Lung (tissue), 12 donors: Measurements from ENCODE around the gene GSTM5. TPM values are rescaled to one million over a fixed set of nuclear protein-coding genes. Genes with fewer than 3 reads are reported as not detected.
"Not testable (repeated sequence)": the region's sequence is repeated elsewhere in the genome, so short reads cannot be mapped to it uniquely, and the experiment has no call there.

Experiments
- ATAC-seq: fragments of 200-7000 bp; cut with Tn5 transposase; one replicate; pipeline ENCODE4 v1.9.1; 2020; ENCODE audit warnings: moderate number of reproducible peaks; ENCODE audit not compliant: insufficient read depth, low FRiP score
- DNase-seq, 3 donors: peaks; one replicate each; pipeline ENCODE4 v3.0.0-alpha.2; 2013 to 2017
- H3K27ac ChIP-seq, 2 donors: one replicate each; pipeline ENCODE4 v1.5.1; 2013; ENCODE audit warnings: mild to moderate bottlenecking in 2 of 2, moderate library complexity in 2 of 2, control low read depth in 1 of 2, inconsistent platforms in 1 of 2, low read depth in 1 of 2, low read length in 1 of 2
- H3K27me3 ChIP-seq, 3 donors: one replicate each; pipeline ENCODE4 v1.5.1; 2013; ENCODE audit warnings: low read length in 2 of 3; ENCODE audit not compliant: control insufficient read depth in 3 of 3, insufficient read depth in 3 of 3
- H3K36me3 ChIP-seq, 4 donors: one replicate each; pipeline ENCODE4 v1.5.1; 2013; ENCODE audit warnings: low read length in 4 of 4, mild to moderate bottlenecking in 1 of 4, moderate library complexity in 1 of 4; ENCODE audit not compliant: control insufficient read depth in 4 of 4, insufficient read depth in 4 of 4
- H3K4me1 ChIP-seq, 5 donors: one replicate each; pipeline ENCODE4 v1.5.1; 2013; ENCODE audit warnings: low read length in 5 of 5, mild to moderate bottlenecking in 2 of 5, moderate library complexity in 1 of 5; ENCODE audit not compliant: control insufficient read depth in 5 of 5, insufficient read depth in 5 of 5
- H3K4me3 ChIP-seq: one replicate; pipeline ENCODE4 v1.5.1; 2013; ENCODE audit warnings: mild to moderate bottlenecking, control low read depth, moderate library complexity
- H3K9ac ChIP-seq, 2 donors: one replicate each; pipeline ENCODE4 v1.5.1; 2013; ENCODE audit warnings: low read length in 2 of 2, control low read depth in 1 of 2; ENCODE audit not compliant: insufficient read depth in 1 of 2
- H3K9me3 ChIP-seq, 4 donors: one replicate each; pipeline ENCODE4 v1.5.1; 2013; ENCODE audit warnings: low read length in 3 of 4, mild to moderate bottlenecking in 1 of 4, moderate library complexity in 1 of 4; ENCODE audit not compliant: control insufficient read depth in 4 of 4, insufficient read depth in 3 of 4
- CTCF ChIP-seq: IDR thresholded peaks from 2 replicates; pipeline ENCODE4 v1.5.1; 2012; ENCODE audit warnings: mild to moderate bottlenecking; ENCODE audit errors: control extremely low read depth, extremely low read depth
- WGBS, 2 donors: extraction: QIAGEN DNeasy Blood & Tissue Kit; methylation state at CpG; one replicate each; pipeline ENCODE4 v1.1.7; 2013; 5-methylcytosine and 5-hydroxymethylcytosine counted together
- polyA plus RNA-seq, 2 donors: library from polyadenylated mRNA; stranded (reverse); fragments of 200-250 nt; gene quantifications; one replicate each; pipeline ENCODE4 v1.2.1, GENCODE V29; 2013
- total RNA-seq, 2 donors: library from RNA; depleted of rRNA in 1 of 2; stranded (reverse); fragments of >200 nt in 1 of 2; gene quantifications; one replicate each; pipeline ENCODE4 v1.2.1, GENCODE V29; 2014 to 2021
- donor health status: control.
- donor health status: control.
- donor health status: Bipolar disorder and iron deficiency.
- donor health status: healthy.
- donor health status: DM: yes; HTN: yes; CAD: no.

Gene GSTM5
- total and polyA plus RNA-seq, 4 donors: 2.9 to 23.7 (median 7.0) TPM

DNA sequence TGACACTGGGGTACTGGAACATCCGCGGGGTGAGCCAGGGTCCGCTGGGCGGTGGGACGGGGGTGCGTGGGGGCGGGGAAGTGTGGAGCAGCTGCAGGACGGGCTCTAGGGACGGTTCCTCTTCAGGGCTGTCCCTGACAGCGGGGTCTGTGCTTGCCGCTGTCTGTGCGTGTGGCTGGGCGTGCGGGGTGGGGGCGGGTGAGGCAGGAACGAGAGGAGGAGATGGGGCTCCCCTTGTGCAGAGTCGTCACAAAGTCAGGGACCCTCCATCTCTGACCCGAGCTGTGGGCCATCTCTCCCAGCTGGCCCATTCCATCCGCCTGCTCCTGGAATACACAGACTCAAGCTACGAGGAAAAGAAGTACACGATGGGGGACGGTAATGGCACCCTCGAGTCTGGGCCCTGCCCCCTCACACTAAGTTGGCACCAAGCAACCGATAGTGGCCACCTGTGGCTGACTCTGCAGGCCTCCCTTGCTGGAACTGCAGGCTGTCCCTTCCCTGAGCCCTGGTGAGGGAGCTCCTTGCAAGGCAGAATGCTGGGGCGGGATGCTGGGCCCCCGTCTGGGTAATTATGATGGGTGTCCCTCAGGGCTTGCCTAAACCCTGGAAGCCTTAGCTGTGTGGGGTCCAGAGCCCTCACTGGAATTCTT is 43.8 kb upstream of the GSTM5 start:
- peak; percentile 36 for ATAC-seq
- no peak for TF ChIP-seq CTCF
- peak overlapping the region; percentile 47 for H3K4me3 ChIP-seq
- WGBS, 2 donors: 10 to 14% methylated on average over 25 to 26 of the region's 26 CpGs
- H3K27ac ChIP-seq: no peak overlapping the region
- peaks cover 0 to 1% (median under 1%) of the 10 kb centered on the region in 4 donors for H3K36me3 ChIP-seq
- H3K9ac ChIP-seq: peak overlapping the region; percentile 51 to 60
- no peaks in the 10 kb centered on the region for H3K9me3 ChIP-seq
- H3K27me3 ChIP-seq: no peaks in the 10 kb centered on the region
- H3K4me1 ChIP-seq: peaks cover 0 to 4% (median 0%) of the 10 kb centered on the region in 5 donors
- peak in 1 of 3 donors; percentile 16 for DNase-seq

GRCh38 chr1:109669246-109669948 is 42.7 kb upstream of the GSTM5 start:
- Histone ChIP-seq H3K27me3 (no peaks in the 10 kb centered on the region), H3K9me3 (no peaks in the 10 kb centered on the region), H3K9ac (no peak overlapping the region), H3K4me1 (peaks cover 0 to 4% (median 0%) of the 10 kb centered on the region in 5 donors), H3K36me3 (peaks cover 0 to 4% (median under 1%) of the 10 kb centered on the region in 4 donors), H3K27ac (no peak overlapping the region), H3K4me3 (no peak overlapping the region)
- WGBS, 2 donors: 79 to 90% methylated on average over 22 of the region's 22 CpGs
- no peak for TF ChIP-seq CTCF
- ATAC-seq (no peak), DNase-seq (no peak)

DNA sequence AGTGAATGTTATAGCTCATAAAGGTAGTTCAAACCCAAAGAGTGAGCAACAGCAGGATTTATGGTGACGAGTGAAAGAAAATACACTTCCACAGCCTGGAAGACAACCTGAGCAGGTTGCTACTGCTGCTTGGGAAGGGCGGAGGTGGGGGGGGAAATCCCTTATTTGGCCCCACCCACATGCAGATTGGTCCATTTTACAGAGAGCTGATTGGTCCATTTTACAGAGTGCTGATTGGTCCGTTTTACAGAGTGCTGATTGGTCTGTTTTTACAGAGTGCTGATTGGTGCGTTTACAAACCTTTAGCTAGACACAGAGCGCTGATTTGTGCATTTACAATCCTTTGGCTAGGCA is 42.1 kb upstream of the GSTM5 start:
- H3K27me3 ChIP-seq, H3K36me3 ChIP-seq, H3K27ac ChIP-seq, H3K4me3 ChIP-seq, H3K9ac ChIP-seq, ATAC-seq, H3K9me3 ChIP-seq, H3K4me1 ChIP-seq, DNase-seq: not testable (repeated sequence)
- 97 to 98% methylated on average over 4 to 5 of the region's 5 CpGs for WGBS, 2 donors

- TF ChIP-seq CTCF: no peak
- no peak overlapping the region for H3K4me3 ChIP-seq
- ATAC-seq (no peak), DNase-seq (no peak)
- H3K36me3 ChIP-seq: peaks cover 0 to 4% (median under 1%) of the 10 kb centered on the region in 4 donors
- no peaks in the 10 kb centered on the region for H3K9me3 ChIP-seq
- WGBS, 2 donors: 94 to 95% methylated on average over 5 of the region's 5 CpGs
- no peaks in the 10 kb centered on the region for H3K27me3 ChIP-seq
- H3K4me1 ChIP-seq: peaks cover 0 to 4% (median 0%) of the 10 kb centered on the region in 5 donors
- H3K9ac ChIP-seq: no peak overlapping the region
- no peak overlapping the region for H3K27ac ChIP-seq
Observed at GRCh38 chr1:109671067-109671466, 41.0 kb upstream of the GSTM5 start.

DNA sequence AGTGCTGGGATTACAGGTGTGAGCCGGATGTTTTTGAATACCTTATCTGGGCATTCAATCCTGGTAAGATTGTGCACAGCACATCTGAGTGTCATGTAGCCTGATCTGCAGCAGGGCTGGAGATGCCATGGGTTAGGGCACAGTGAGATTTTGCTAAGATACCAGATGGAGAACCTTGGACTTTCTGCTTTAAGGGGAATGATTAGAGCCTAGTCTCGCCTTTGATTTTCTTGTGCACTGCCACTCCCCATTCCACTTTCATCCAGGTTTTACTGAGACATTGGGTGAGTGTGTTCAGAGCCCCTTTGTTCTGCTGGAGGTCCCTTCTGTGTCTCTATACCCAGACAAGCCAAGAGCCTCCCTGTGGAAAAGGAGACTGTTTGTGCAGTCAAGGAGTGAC is 38.2 kb upstream of the GSTM5 start:
- H3K27ac ChIP-seq, H3K4me3 ChIP-seq, H3K9ac ChIP-seq, H3K9me3 ChIP-seq, DNase-seq, H3K36me3 ChIP-seq, ATAC-seq, H3K27me3 ChIP-seq, H3K4me1 ChIP-seq: not testable (repeated sequence)
- WGBS, 2 donors: 92 to 96% methylated on average over 2 of the region's 2 CpGs
